GM23338 (cell line): ENCODE results near the gene PALMD. TPM values are rescaled to one million over a fixed set of nuclear protein-coding genes. Genes with fewer than 3 reads are reported as not detected.

ENCODE experiments used
- ATAC-seq: fragments of 200-7000 bp; cut with Tn5 transposase; 3 replicates; pipeline ENCODE4 v1.9.1; 2020
- DNase-seq: peaks from one replicate; pipeline ENCODE4 v3.0.0-alpha.2; 2015; ENCODE audit warnings: low spot score
- H2AFZ ChIP-seq: fragments of 200-600 bp; sonication (generic); 2 replicates; pipeline ENCODE4 v1.8.0; 2016; ENCODE audit warnings: antibody characterized with exemption, mild to moderate bottlenecking, moderate library complexity
- H3F3A ChIP-seq: fragments of 200-600 bp; sonication (generic); replicated peaks from 2 replicates; pipeline ENCODE4 v1.8.0; 2017; ENCODE audit warnings: antibody characterized with exemption, mixed run types, low read depth
- H3K27ac ChIP-seq: fragments of 200-600 bp; sonication (generic); 2 replicates; pipeline ENCODE4 v1.6.1; 2016; ENCODE audit warnings: low read depth
- H3K27me3 ChIP-seq: fragments of 200-600 bp; sonication (generic); 2 replicates; pipeline ENCODE4 v1.8.0; 2016; ENCODE audit warnings: mild to moderate bottlenecking, mixed run types, moderate library complexity; ENCODE audit not compliant: insufficient read depth
- H3K36me3 ChIP-seq: fragments of 200-600 bp; sonication (generic); 2 replicates; pipeline ENCODE4 v1.8.0; 2016; ENCODE audit warnings: mild to moderate bottlenecking; ENCODE audit not compliant: insufficient read depth
- H3K4me1 ChIP-seq: fragments of 200-600 bp; sonication (generic); 2 replicates; pipeline ENCODE4 v1.8.0; 2016; ENCODE audit warnings: mild to moderate bottlenecking, moderate library complexity; ENCODE audit not compliant: insufficient read depth
- H3K4me2 ChIP-seq: fragments of 200-600 bp; sonication (generic); 2 replicates; pipeline ENCODE4 v1.7.1; 2017; ENCODE audit warnings: mixed run types
- H3K4me3 ChIP-seq: fragments of 200-600 bp; sonication (generic); 2 replicates; pipeline ENCODE4 v1.6.1; 2016; ENCODE audit warnings: mixed run types
- H3K79me2 ChIP-seq: fragments of 200-600 bp; sonication (generic); replicated peaks from 2 replicates; pipeline ENCODE4 v1.8.0; 2017; ENCODE audit warnings: mild to moderate bottlenecking; ENCODE audit not compliant: insufficient read depth
- H3K9me2 ChIP-seq: fragments of 200-600 bp; sonication (generic); 2 replicates; pipeline ENCODE4 v1.8.0; 2017; ENCODE audit not compliant: insufficient read depth
- H4K20me1 ChIP-seq: fragments of 200-600 bp; sonication (generic); replicated peaks from 2 replicates; pipeline ENCODE4 v1.8.0; 2017; ENCODE audit warnings: mild to moderate bottlenecking; ENCODE audit not compliant: insufficient read depth
- H3K27ac Mint-ChIP-seq: 2 replicates; pipeline ENCODE4 v1.8.0; 2020; ENCODE audit warnings: inconsistent platforms, mild to moderate bottlenecking, moderate library complexity, mixed read lengths
- H3K27me3 Mint-ChIP-seq: 3 replicates; pipeline ENCODE4 v1.8.0; 2022; ENCODE audit warnings: low read depth, mild to moderate bottlenecking, moderate library complexity, mixed read lengths, inconsistent platforms; ENCODE audit not compliant: insufficient read depth, poor library complexity
- H3K36me3 Mint-ChIP-seq: 3 replicates; pipeline ENCODE4 v1.8.0; 2021; ENCODE audit warnings: low read depth, mild to moderate bottlenecking, inconsistent platforms, moderate library complexity, mixed read lengths
- H3K4me1 Mint-ChIP-seq: 3 replicates; pipeline ENCODE4 v1.8.0; 2020; ENCODE audit warnings: mild to moderate bottlenecking, inconsistent platforms, mixed read lengths
- H3K4me3 Mint-ChIP-seq: 3 replicates; pipeline ENCODE4 v1.8.0; 2021; ENCODE audit warnings: moderate library complexity, mild to moderate bottlenecking, inconsistent platforms, mixed read lengths
- H3K9me3 Mint-ChIP-seq: 3 replicates; pipeline ENCODE4 v1.8.0; 2020; ENCODE audit warnings: moderate library complexity, mild to moderate bottlenecking, inconsistent platforms, mixed read lengths
- CREB1 ChIP-seq: fragments of 250-450 bp; sonication (Bioruptor Pico); IDR thresholded peaks from 2 replicates; pipeline ENCODE4 v1.5.0; 2020; ENCODE audit warnings: low read depth, mild to moderate bottlenecking, moderate library complexity
- EZH2 ChIP-seq: fragments of 200-600 bp; sonication (generic); IDR thresholded peaks from one replicate; pipeline ENCODE4 v1.8.0; 2017; ENCODE audit warnings: antibody characterized with exemption, mild to moderate bottlenecking, low read depth; ENCODE audit not compliant: unreplicated experiment
- EZH2phosphoT487 ChIP-seq: fragments of 200-600 bp; sonication (generic); IDR thresholded peaks from one replicate; pipeline ENCODE4 v1.8.1; 2018; ENCODE audit warnings: antibody characterized with exemption; ENCODE audit not compliant: unreplicated experiment
- JUNB ChIP-seq: IDR thresholded peaks from one replicate; pipeline ENCODE4 v1.6.1; 2016; ENCODE audit warnings: antibody characterized with exemption; ENCODE audit not compliant: unreplicated experiment
- NANOG ChIP-seq: IDR thresholded peaks from 2 replicates; pipeline ENCODE4 v1.6.1; 2016; ENCODE audit warnings: antibody characterized with exemption, borderline replicate concordance
- ZNF114 ChIP-seq: fragments of 250-450 bp; sonication (Bioruptor Pico); IDR thresholded peaks from 2 replicates; pipeline ENCODE4 v1.5.0; 2020; ENCODE audit warnings: mild to moderate bottlenecking, moderate library complexity
- polyA plus RNA-seq: library from polyadenylated mRNA; unstranded; fragments of >200 nt; fragmentation: Nextera tagmentation; extraction: Ambion mirVana; gene quantifications from 2 replicates; pipeline ENCODE4 v1.2.1, GENCODE V29; 2016
- total RNA-seq: library from RNA; depleted of rRNA; stranded (reverse); fragments of >200 nt; shearing (Covaris generic); gene quantifications from 2 replicates; pipeline ENCODE4 v1.2.3, GENCODE V29; 2014; rRNA removed
- TF ChIP-seq, protein P1 (sequence below): IDR thresholded peaks from one replicate; pipeline ENCODE4 v1.6.1; 2018; ENCODE audit warnings: antibody characterized with exemption; ENCODE audit not compliant: unreplicated experiment
- TF ChIP-seq, protein P2 (sequence below), 2 experiments: fragments of 200-600 bp in 1 of 2; sonication (generic) in 1 of 2; conservative IDR thresholded peaks; 2 replicates each; pipeline versions ENCODE4 v1.5.1 to v1.6.1; 2016 to 2017; ENCODE audit warnings: antibody characterized with exemption in 2 of 2, low read depth in 2 of 2, mild to moderate bottlenecking in 2 of 2, moderate library complexity in 1 of 2

The PALMD gene
- total and polyA plus RNA-seq, 2 experiments from 2014 or later, result not detected

DNA sequence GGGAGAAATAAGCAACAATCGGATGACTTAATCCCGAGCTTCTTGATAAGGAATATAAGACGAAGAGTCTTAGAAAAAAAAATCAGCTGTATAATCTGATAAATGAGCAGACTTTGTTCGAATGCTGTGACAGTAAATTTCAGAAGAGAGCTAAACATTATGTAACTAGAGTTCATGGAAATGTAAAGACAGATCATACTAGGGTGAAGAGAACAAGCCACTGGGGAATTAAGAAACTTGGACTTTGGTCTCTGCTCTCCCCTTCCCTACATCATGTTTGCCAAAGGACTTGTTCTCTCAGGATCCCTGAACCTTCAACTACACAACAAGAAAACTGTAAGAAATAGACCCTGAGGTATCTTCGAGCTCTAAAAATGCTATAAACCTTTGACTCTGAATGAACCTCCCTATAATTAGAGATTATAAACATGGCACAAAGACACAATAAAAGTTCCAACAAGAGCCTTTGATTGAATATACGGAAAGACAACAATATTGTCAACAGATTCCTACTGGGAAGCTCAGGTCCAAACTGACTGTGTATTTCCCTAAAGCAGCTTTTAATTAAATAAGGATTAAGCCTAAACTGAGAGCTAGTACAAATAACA is 93.0 kb downstream of the PALMD start (continued):
- TF ChIP-seq, protein P1, sequence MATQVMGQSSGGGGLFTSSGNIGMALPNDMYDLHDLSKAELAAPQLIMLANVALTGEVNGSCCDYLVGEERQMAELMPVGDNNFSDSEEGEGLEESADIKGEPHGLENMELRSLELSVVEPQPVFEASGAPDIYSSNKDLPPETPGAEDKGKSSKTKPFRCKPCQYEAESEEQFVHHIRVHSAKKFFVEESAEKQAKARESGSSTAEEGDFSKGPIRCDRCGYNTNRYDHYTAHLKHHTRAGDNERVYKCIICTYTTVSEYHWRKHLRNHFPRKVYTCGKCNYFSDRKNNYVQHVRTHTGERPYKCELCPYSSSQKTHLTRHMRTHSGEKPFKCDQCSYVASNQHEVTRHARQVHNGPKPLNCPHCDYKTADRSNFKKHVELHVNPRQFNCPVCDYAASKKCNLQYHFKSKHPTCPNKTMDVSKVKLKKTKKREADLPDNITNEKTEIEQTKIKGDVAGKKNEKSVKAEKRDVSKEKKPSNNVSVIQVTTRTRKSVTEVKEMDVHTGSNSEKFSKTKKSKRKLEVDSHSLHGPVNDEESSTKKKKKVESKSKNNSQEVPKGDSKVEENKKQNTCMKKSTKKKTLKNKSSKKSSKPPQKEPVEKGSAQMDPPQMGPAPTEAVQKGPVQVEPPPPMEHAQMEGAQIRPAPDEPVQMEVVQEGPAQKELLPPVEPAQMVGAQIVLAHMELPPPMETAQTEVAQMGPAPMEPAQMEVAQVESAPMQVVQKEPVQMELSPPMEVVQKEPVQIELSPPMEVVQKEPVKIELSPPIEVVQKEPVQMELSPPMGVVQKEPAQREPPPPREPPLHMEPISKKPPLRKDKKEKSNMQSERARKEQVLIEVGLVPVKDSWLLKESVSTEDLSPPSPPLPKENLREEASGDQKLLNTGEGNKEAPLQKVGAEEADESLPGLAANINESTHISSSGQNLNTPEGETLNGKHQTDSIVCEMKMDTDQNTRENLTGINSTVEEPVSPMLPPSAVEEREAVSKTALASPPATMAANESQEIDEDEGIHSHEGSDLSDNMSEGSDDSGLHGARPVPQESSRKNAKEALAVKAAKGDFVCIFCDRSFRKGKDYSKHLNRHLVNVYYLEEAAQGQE, result no peak
- TF ChIP-seq, protein P2, sequence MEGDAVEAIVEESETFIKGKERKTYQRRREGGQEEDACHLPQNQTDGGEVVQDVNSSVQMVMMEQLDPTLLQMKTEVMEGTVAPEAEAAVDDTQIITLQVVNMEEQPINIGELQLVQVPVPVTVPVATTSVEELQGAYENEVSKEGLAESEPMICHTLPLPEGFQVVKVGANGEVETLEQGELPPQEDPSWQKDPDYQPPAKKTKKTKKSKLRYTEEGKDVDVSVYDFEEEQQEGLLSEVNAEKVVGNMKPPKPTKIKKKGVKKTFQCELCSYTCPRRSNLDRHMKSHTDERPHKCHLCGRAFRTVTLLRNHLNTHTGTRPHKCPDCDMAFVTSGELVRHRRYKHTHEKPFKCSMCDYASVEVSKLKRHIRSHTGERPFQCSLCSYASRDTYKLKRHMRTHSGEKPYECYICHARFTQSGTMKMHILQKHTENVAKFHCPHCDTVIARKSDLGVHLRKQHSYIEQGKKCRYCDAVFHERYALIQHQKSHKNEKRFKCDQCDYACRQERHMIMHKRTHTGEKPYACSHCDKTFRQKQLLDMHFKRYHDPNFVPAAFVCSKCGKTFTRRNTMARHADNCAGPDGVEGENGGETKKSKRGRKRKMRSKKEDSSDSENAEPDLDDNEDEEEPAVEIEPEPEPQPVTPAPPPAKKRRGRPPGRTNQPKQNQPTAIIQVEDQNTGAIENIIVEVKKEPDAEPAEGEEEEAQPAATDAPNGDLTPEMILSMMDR (conservative IDR thresholded peaks at IDR 0.05; ENCODE audit: low read depth in 2 of 2), result no peak
- no peak for TF ChIP-seq JUNB
- TF ChIP-seq ZNF114 (CRISPR knock-in tag), result no peak
- TF ChIP-seq NANOG, result no peak
- TF ChIP-seq CREB1, result no peak
- no peak for TF ChIP-seq EZH2

- no peak overlapping the region for H2AFZ ChIP-seq
- Mint-ChIP-seq H3K27me3 (peaks cover 2% of the 10 kb centered on the region), H3K27ac (no peak overlapping the region), H3K9me3 (no peaks in the 10 kb centered on the region), H3K4me3 (no peak overlapping the region), H3K4me1 (no peaks in the 10 kb centered on the region), H3K36me3 (0 out of 3 replicates have a peak, but pooled peaks cover 3% of the 10 kb centered on the region)
- no peak for DNase-seq
- TF ChIP-seq NANOG (no peak), EZH2phosphoT487 (no peak), EZH2 (no peak)
- H3K27me3 ChIP-seq, result no peaks in the 10 kb centered on the region
- ATAC-seq, result no peak
- no peaks in the 10 kb centered on the region for H4K20me1 ChIP-seq
- H3F3A ChIP-seq, result no peaks in the 10 kb centered on the region
- no peaks in the 10 kb centered on the region for H3K36me3 ChIP-seq
- H3K4me3 ChIP-seq, result no peak overlapping the region
- H3K79me2 ChIP-seq, result no peaks in the 10 kb centered on the region
- H3K9me2 ChIP-seq, result no peaks in the 10 kb centered on the region
- no peak overlapping the region for H3K4me2 ChIP-seq
- H3K27ac ChIP-seq, result no peak overlapping the region
- no peaks in the 10 kb centered on the region for H3K4me1 ChIP-seq
Measured at GRCh38 chr1:99740141-99740540, 94.2 kb downstream of the PALMD start.

Other genes with a start within 250 kb of the PALMD start
- 3.7 and 6.8 TPM in 2 replicates for gene FRRS1, start 120.5 kb downstream of the PALMD start, total RNA-seq
- gene FRRS1, start 120.5 kb downstream of the PALMD start, polyA plus RNA-seq, result 0.09 and 0.34 TPM in 2 replicates
- gene AGL, start 204.2 kb downstream of the PALMD start, total RNA-seq, result 22.9 and 30.6 TPM in 2 replicates
- 11.8 and 13.4 TPM in 2 replicates for gene AGL, start 204.2 kb downstream of the PALMD start, polyA plus RNA-seq